SK-N-MC (cell line): ENCODE data around the gene NOP16.

ENCODE experiments used
- EZH2 ChIP-seq: fragments of 200-600 bp; sonication (generic); IDR thresholded peaks from one replicate; pipeline ENCODE4 v1.6.1; 2017; ENCODE audit warnings: antibody characterized with exemption
- POLR2AphosphoS5 ChIP-seq: IDR thresholded peaks from 2 replicates; pipeline ENCODE4 v1.6.1; 2012; ENCODE audit warnings: mild to moderate bottlenecking, low read depth, low read length, borderline replicate concordance

DNA sequence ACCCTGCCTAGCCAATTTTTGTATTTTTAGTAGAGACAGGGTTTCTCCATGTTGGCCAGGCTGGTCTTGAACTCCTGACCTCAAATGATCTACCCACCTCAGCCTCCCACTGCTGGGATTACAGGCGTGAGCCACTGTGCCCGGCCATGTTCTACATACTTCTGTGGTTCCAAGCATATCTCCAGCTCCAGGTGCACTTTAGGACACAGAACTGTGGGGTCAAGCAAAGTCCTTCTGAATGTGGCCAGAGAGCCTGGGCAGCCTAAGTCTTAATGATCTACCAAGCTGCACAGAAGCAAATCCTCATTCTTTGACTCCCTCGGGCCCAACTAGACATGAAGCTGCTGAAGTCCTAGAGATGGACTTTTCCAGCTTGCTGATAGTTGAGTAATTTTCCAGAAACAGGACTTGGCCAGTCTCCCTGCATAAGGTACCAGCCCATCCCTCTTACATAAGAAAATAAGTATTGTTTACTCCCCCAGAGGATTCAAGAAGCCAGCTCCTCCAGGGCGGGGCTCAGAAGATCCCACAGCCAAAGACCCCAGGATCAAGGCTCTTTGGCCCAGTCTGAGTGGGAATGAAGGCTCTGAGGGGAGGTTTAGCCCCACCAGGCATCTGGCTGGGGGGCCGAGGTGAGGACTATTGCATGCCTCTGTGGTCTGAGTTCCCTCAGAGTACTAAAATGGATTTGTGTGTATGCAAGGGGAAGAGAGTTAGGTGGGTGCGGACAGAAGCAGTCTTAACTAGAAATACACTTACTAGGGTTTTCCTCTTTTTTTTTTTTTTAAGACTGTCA, 19.3 kb upstream of the NOP16 start:
- TF ChIP-seq EZH2, result no peak
- TF ChIP-seq POLR2AphosphoS5, result no peak
